Keratinocyte (primary cell): ENCODE data around the gene ALAS2. TPM values are rescaled to one million over a fixed set of nuclear protein-coding genes. Genes with fewer than 3 reads are reported as not detected.

ENCODE experiments used
- DNase-seq: peaks from one replicate; pipeline ENCODE4 v3.0.0-alpha.2; 2011; ENCODE audit warnings: low read depth, missing footprints, low spot score
- FAIRE-seq: peaks from 2 replicates; lab custom pipeline; 2011; peaks lifted over from hg19 to GRCh38; lab: Jason Lieb, UNC
- H2AFZ ChIP-seq: 2 replicates; pipeline ENCODE4 v1.6.0; 2012; ENCODE audit warnings: low read length, control low read depth, inconsistent platforms; ENCODE audit not compliant: control insufficient read depth
- H3K27ac ChIP-seq: 2 replicates; pipeline ENCODE4 v1.5.1; 2011; ENCODE audit warnings: low read length; ENCODE audit not compliant: control insufficient read depth, insufficient read depth
- H3K27me3 ChIP-seq: 3 replicates; pipeline ENCODE4 v1.6.0; 2011; ENCODE audit warnings: low read length; ENCODE audit not compliant: control insufficient read depth, insufficient read depth; ENCODE audit errors: extremely low read depth
- H3K36me3 ChIP-seq, 2 experiments: 2 replicates in 1 of 2; 3 replicates in 1 of 2; pipeline ENCODE4 v1.5.1; 2011; ENCODE audit warnings: low read length in 2 of 2, mild to moderate bottlenecking in 1 of 2; ENCODE audit not compliant: control insufficient read depth in 2 of 2, insufficient read depth in 2 of 2; ENCODE audit errors: extremely low read depth in 1 of 2
- H3K4me1 ChIP-seq: 3 replicates; pipeline ENCODE4 v1.5.1; 2011; ENCODE audit warnings: low read length; ENCODE audit not compliant: control insufficient read depth, insufficient read depth; ENCODE audit errors: extremely low read depth
- H3K4me2 ChIP-seq: 3 replicates; pipeline ENCODE4 v1.6.0; 2011; ENCODE audit warnings: low read depth, low read length; ENCODE audit not compliant: control insufficient read depth, insufficient read depth; ENCODE audit errors: extremely low read depth
- H3K4me3 ChIP-seq, 3 experiments: fragments of 200-600 bp in 1 of 3; sonication (generic) in 1 of 3; 2 replicates in 2 of 3; 3 replicates in 1 of 3; pipeline ENCODE4 v1.5.1; 2011 to 2016; ENCODE audit warnings: low read length in 3 of 3, mild to moderate bottlenecking in 3 of 3, control low read depth in 2 of 3, inconsistent platforms in 1 of 3, low read depth in 1 of 3, mixed read lengths in 1 of 3, mixed run types in 1 of 3, moderate library complexity in 1 of 3; ENCODE audit not compliant: control insufficient read depth in 2 of 3, insufficient read depth in 2 of 3; ENCODE audit errors: extremely low read depth in 1 of 3
- H3K79me2 ChIP-seq: 2 replicates; pipeline ENCODE4 v1.6.0; 2012; ENCODE audit warnings: low read length; ENCODE audit not compliant: control insufficient read depth, insufficient read depth
- H3K9ac ChIP-seq: 3 replicates; pipeline ENCODE4 v1.6.0; 2011; ENCODE audit warnings: low read length; ENCODE audit not compliant: control insufficient read depth, insufficient read depth; ENCODE audit errors: extremely low read depth
- H3K9me1 ChIP-seq: 3 replicates; pipeline ENCODE4 v1.6.0; 2011; ENCODE audit warnings: low read length; ENCODE audit not compliant: control insufficient read depth, insufficient read depth; ENCODE audit errors: extremely low read depth
- H3K9me3 ChIP-seq: 2 replicates; pipeline ENCODE4 v1.5.1; 2012; ENCODE audit warnings: low read depth, low read length; ENCODE audit not compliant: control insufficient read depth
- H4K20me1 ChIP-seq: 3 replicates; pipeline ENCODE4 v1.6.0; 2011; ENCODE audit warnings: low read length; ENCODE audit not compliant: control insufficient read depth, insufficient read depth; ENCODE audit errors: extremely low read depth
- EZH2 ChIP-seq: IDR thresholded peaks from one replicate; pipeline ENCODE4 v1.6.1; 2012; ENCODE audit warnings: inconsistent platforms, mild to moderate bottlenecking, low read length, moderate library complexity
- dilution Hi-C: fragments of 300-500 bp; cut with MboI; formaldehyde crosslinking; loops from one replicate; pipeline ENCODE4 v1.7.0; 2020; ENCODE audit warnings: low sequenced_read_pairs; ENCODE audit not compliant: extremely low pct_ligation_motif_present
- polyA plus RNA-seq, 5 experiments: library from polyadenylated mRNA; depleted of rRNA in 3 of 5; stranded (reverse) in 3 of 5; stranded (forward) in 1 of 5; unstranded in 1 of 5; fragments of >200 nt; gene quantifications; 1 replicate in 1 of 5; 2 replicates in 3 of 5; 3 replicates in 1 of 5; pipeline versions ENCODE4 v1.2.1 to v1.2.3, GENCODE V29; 2011 to 2012; ENCODE audit warnings: missing spikeins in 2 of 5, low read depth in 1 of 5, low replicate concordance in 1 of 5
- TF ChIP-seq, protein P1 (sequence below), 3 experiments: IDR thresholded peaks in 1 of 3; conservative IDR thresholded peaks in 1 of 3; optimal IDR thresholded peaks in 1 of 3; 2 replicates in 2 of 3; 3 replicates in 1 of 3; pipeline versions ENCODE3 to v1.5.1; 2011; ENCODE audit warnings: low read length in 3 of 3, mild to moderate bottlenecking in 3 of 3, moderate library complexity in 2 of 3, control low read depth in 1 of 3, inconsistent platforms in 1 of 3; ENCODE audit not compliant: insufficient read depth in 2 of 3; ENCODE audit errors: extremely low read depth in 1 of 3

Gene ALAS2
- polyA plus RNA-seq, 1 donor (not counting 4 experiments of a cell fraction or from before 2014, with no cell fraction given) = not detected

DNA sequence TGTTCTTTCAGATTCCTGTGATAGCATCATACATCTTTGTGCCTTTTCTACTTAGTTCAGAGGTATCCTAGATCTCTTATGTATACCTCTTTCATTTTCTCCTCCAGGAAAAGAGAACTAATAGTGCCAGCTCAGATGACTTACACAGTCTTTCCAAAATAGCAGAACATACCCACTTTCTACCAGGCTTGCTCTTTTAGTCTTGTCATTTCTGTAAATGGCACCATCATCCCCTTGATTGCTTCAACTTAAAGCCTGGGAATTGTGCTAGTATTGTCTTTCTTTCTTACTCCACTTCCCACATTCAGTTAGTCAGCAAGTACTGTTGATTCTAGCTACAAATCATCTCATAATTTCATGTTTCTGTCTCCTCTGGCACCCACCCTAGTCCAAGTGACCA lies 25.5 kb downstream of the ALAS2 start:
- Histone ChIP-seq H3K27ac (no peak overlapping the region), H3K27me3 (no peaks in the 10 kb centered on the region), H3K9ac (no peak overlapping the region), H2AFZ (no peak overlapping the region), H3K4me2 (no peak overlapping the region), H3K9me3 (no peaks in the 10 kb centered on the region), H4K20me1 (no peaks in the 10 kb centered on the region), H3K9me1 (no peaks in the 10 kb centered on the region), H3K4me3 (no peak overlapping the region), H3K4me1 (peaks cover 31% of the 10 kb centered on the region), H3K79me2 (peaks cover 24% of the 10 kb centered on the region), H3K36me3 (peaks cover 2 to 17% of the 10 kb centered on the region in 2 experiments)
- TF ChIP-seq EZH2 = no peak
- TF ChIP-seq, protein P1, sequence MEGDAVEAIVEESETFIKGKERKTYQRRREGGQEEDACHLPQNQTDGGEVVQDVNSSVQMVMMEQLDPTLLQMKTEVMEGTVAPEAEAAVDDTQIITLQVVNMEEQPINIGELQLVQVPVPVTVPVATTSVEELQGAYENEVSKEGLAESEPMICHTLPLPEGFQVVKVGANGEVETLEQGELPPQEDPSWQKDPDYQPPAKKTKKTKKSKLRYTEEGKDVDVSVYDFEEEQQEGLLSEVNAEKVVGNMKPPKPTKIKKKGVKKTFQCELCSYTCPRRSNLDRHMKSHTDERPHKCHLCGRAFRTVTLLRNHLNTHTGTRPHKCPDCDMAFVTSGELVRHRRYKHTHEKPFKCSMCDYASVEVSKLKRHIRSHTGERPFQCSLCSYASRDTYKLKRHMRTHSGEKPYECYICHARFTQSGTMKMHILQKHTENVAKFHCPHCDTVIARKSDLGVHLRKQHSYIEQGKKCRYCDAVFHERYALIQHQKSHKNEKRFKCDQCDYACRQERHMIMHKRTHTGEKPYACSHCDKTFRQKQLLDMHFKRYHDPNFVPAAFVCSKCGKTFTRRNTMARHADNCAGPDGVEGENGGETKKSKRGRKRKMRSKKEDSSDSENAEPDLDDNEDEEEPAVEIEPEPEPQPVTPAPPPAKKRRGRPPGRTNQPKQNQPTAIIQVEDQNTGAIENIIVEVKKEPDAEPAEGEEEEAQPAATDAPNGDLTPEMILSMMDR (optimal IDR thresholded peaks at IDR 0.05 in 1 of 3, IDR thresholded peaks at IDR 0.05 in 1 of 3, conservative IDR thresholded peaks at IDR 0.05 in 1 of 3; ENCODE audit: extremely low read depth in 1 of 3, insufficient read depth in 2 of 3, low read length in 3 of 3) = no peak
- dilution Hi-C loops = no loop called here
- DNase-seq (no peak), FAIRE-seq (no peak)

DNA sequence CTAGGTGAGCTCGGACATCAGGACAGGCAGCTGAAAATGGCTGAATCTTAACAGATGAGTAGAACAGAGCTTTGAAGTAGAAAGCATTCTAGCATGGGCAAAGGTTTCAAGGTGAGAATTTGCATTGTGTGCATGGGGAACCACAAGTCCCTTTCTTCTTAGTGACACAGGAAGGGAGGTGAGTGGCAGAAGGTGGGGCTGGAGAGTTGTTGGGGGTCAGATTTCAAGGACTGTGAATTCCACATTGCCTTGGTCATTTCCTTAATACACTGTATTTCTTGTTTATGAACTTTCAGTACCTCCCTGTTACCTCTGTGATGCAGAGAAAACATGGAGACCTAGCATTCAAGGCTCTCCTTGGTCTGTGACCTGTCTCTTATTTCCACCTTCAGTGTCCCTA lies 26.5 kb downstream of the ALAS2 start:
- H3K79me2 ChIP-seq = peaks cover 24% of the 10 kb centered on the region
- no peak overlapping the region for H3K4me2 ChIP-seq
- H3K4me3 ChIP-seq = no peak overlapping the region
- H3K4me1 ChIP-seq = peaks cover 29% of the 10 kb centered on the region
- peaks cover 2 to 17% of the 10 kb centered on the region in 2 experiments for H3K36me3 ChIP-seq
- H3K9me3 ChIP-seq = no peaks in the 10 kb centered on the region
- no peak overlapping the region for H2AFZ ChIP-seq
- DNase-seq (no peak), FAIRE-seq (no peak)
- TF ChIP-seq EZH2 = no peak
- TF ChIP-seq, protein P1 (optimal IDR thresholded peaks at IDR 0.05 in 1 of 3, IDR thresholded peaks at IDR 0.05 in 1 of 3, conservative IDR thresholded peaks at IDR 0.05 in 1 of 3; ENCODE audit: extremely low read depth in 1 of 3, insufficient read depth in 2 of 3, low read length in 3 of 3) = no peak
- no peaks in the 10 kb centered on the region for H3K9me1 ChIP-seq
- H4K20me1 ChIP-seq = no peaks in the 10 kb centered on the region
- H3K9ac ChIP-seq = no peak overlapping the region
- dilution Hi-C loops = no loop called here
- H3K27ac ChIP-seq = no peak overlapping the region
- H3K27me3 ChIP-seq = no peaks in the 10 kb centered on the region
